ENCODE measurements around the gene RUVBL1.

- TF ChIP-seq CTCF (IDR thresholded peaks at IDR 0.05) = no peak
- TF ChIP-seq EP300 (IDR thresholded peaks at IDR 0.05) = no peak
- TF ChIP-seq POLR2AphosphoS5 (IDR thresholded peaks at IDR 0.05) = no peak
Measured at GRCh38 chr3:128070898-128071591, 52.6 kb downstream of the RUVBL1 start.
